Hematopoietic multipotent progenitor cell (in vitro differentiated cells): ENCODE measurements around the gene PDIA4. TPM values are rescaled to one million over a fixed set of nuclear protein-coding genes. Genes with fewer than 3 reads are reported as not detected.
A peak's percentile ranks its signal among the peaks of the same experiment; 100 is the strongest.
"Not testable (repeated sequence)": the region's sequence is repeated elsewhere in the genome, so short reads cannot be mapped to it uniquely, and the experiment has no call there.

Experiments
- DNase-seq, 3 donors: peaks; one replicate each; pipeline ENCODE4 v3.0.0-alpha.2; 2011 to 2015; ENCODE audit warnings: low read depth in 2 of 3, low spot score in 2 of 3
- total RNA-seq: library from RNA; depleted of rRNA; stranded (reverse); fragments of >200 nt; gene quantifications from one replicate; pipeline ENCODE4 v1.2.3, GENCODE V29; 2012

The PDIA4 gene
- total RNA-seq, 1 donor: 47.4 TPM

DNA sequence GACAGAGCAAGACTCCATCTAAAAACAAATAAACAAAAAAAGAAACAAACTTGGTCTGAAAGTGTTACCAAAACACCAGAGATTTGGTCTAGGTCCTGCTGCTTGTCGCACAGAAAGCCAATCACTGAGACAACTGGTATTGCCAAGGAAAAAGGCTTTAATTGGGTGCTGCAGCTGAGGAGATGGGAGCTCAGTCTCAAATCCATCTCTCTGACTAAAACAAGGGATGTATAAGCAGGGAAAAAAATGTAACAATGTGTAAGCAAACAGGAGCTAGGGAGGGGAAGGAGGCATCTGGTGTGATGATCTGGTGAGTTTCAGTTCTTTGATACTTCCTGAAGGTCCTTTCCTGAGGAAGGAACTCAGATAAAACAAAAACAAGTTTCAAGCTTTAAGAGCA is 8.4 kb upstream of the PDIA4 start:
- no peak for DNase-seq

- no peak for DNase-seq
Measured at GRCh38 chr7:149031353-149031910, 3.1 kb upstream of the PDIA4 start.

DNA sequence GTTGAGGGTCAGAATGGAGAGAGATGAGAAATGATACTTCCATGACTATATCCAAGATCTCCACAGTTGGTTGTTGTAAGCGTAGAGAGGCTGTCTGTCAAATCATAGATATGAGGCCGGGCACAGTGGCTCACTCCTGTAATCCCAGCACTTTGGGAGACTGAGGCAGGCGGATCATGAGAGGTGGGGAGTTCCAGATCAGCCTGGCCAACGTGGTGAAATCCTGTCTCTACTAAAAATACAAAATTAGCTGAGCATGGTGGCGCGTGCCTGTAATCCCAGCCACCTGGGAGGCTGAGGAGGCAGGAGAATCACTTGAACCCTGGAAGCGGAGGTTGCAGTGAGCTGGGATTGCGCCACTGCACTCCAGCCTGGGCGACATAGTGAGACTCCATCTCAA is 2.1 kb upstream of the PDIA4 start:
- not testable (repeated sequence) for DNase-seq

GRCh38 chr7:149027611-149028345 is 527 bp downstream of the PDIA4 start:
- DNase-seq: no peak

- DNase-seq: no peak
Measured at GRCh38 chr7:149027055-149027454, 1.2 kb downstream of the PDIA4 start.

GRCh38 chr7:149023662-149024061 is 4.6 kb downstream of the PDIA4 start:
- no peak for DNase-seq

DNA sequence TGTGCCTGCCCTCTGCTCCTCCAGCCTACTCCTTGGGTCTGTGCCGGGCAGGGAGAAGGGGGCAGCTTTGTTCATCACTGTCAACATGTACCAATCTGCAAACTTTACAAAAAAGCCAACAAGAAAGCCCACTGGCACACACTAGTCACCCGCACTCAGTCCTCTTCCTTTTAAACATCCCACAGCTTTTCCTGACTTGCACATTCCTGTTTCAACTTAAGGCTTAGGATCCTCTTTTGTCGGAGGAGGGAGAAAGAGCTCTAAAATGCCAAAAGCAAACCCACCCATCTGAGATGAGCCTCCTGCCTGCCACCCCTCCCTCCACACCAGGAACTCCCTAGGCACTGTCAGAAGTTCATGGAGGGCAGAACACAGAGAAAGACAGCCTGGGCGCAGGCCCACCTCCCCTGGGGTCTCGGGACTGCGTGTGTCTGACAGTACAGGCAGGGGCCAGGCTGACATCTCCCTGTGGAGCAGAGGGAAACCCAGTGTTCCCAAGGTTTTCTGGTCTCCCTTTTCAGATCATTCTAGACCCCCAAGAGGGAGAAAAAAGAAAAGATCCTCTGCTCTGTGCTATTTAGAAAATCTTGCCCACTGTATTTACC is 5.4 kb downstream of the PDIA4 start:
- no peak for DNase-seq

GRCh38 chr7:149021725-149022062 is 6.6 kb downstream of the PDIA4 start:
- no peak for DNase-seq

DNA sequence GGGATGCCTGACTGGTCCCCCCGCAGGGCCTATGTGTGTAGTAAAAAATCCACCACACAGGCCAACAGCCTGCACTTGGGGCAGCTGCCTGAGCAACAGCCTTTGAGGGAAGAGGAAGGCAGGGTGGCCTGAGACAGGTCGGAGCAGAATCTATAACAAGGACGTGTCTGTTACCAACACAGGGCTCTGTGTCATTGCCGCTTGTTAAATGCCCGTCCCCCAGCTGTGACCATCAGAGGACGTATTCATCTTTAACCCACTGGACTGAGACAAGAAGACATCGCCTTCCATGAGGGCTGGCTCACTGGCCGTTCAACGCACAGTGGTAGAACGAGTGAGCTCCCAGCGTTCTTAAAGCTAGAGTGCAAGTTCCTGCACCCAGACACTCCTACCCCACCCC is 7.8 kb downstream of the PDIA4 start:
- no peak for DNase-seq

DNA sequence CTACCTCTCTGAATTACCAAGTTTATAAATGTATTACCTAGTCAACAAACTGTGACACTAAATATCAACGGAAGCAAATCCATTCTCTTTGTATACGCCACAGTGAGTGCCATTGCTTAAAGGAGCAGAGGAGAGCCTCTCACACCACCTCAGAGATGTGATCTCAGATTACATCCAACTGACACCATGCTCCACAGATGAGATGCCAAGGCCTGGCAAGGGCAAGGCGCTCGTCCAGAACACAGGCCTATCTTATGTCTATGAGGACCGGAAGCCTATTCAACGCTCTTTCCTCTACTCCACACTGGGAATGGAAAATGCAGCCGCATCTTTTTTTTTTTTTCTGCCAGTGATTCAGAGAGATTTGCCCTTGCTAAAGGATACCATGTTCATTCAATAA is 11.4 kb downstream of the PDIA4 start:
- no peak for DNase-seq

DNA sequence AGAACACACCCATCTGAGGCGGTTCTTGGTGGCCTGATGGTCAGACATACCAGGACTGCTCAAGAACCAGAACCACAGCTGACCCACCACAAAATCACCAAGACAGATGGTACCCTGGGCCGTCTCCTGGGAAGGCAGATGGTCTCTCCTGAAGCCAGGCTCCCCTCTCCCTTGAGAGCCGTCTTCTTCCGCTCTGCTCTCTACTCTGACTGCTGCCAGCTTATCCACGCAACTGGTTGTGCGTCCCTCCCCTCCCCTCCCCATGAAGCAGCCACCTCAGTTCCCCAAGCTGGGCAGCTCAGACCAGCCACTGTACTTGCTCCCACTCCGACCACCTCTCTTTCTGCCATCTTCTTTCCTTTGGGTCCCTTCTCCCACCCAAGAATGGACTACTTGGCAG is 14.0 kb downstream of the PDIA4 start:
- DNase-seq: no peak

- DNase-seq: no peak
Measured at GRCh38 chr7:149013876-149014275, 14.4 kb downstream of the PDIA4 start.

- not testable (repeated sequence) for DNase-seq
Measured at GRCh38 chr7:149012730-149013129, 15.6 kb downstream of the PDIA4 start.

GRCh38 chr7:149011491-149011890 is 16.8 kb downstream of the PDIA4 start:
- no peak for DNase-seq

DNA sequence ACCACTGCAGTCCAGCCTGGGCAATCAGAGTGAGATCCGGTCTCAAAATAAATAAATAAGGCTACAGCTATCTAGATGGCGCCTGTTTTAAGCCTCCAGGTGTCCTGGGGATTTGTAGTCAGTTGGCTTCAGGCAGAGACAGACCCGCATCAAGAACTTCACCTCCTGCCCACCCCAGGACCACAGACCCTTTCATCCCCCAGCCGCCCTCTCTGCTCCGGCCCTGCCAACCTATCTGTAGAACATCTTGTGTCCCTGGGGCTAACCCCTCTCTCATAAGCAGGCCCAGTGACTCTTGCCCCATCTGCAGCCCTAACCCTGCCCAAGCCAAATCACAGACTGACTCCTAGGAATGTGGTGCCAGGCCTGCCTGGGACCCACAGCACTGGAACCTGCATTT is 17.9 kb downstream of the PDIA4 start:
- DNase-seq: no peak

DNA sequence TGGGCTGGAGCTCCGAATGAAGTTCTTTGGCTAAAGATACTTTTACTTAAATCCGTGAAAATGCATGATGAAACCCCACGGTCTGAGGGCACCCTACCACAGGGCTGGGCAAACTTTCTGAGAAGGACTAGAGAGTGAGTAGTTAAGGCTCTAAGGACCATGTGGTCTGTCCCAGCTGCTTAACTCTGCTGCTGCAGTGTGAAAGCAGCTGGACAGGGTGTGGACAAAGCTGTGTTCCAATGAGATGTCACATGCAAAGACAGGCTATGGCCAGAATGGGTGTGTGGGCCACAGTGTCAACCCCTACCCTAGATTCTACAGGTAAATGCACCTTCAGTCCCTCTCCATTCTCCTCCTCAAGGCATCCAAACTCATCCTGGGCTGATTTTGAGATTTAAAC is 18.8 kb downstream of the PDIA4 start:
- DNase-seq: no peak

- DNase-seq: peak in 1 of 3 donors; percentile 51
Measured at GRCh38 chr7:149007611-149008010, 20.7 kb downstream of the PDIA4 start.

DNA sequence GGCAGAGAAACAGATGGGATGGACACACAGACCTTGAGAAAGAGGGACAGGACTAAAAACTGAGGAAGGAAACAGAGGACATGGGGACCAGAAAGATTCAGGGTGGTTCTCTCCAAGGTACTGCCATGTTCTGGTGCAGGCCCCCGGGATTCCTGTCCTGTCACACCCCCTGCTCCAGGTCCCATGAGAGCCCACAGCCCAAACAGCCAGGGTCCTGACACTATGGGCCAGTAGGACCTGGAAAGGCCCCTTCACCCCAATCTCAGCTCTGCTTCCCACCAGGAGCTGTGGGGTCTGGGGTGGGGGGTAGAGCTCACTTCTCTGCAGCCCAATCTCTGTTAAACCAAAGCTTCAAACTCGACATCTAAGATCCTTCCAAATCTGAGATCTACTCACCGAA is 21.2 kb downstream of the PDIA4 start:
- DNase-seq: no peak

GRCh38 chr7:149006345-149006725 is 22.0 kb downstream of the PDIA4 start:
- DNase-seq: no peak

DNA sequence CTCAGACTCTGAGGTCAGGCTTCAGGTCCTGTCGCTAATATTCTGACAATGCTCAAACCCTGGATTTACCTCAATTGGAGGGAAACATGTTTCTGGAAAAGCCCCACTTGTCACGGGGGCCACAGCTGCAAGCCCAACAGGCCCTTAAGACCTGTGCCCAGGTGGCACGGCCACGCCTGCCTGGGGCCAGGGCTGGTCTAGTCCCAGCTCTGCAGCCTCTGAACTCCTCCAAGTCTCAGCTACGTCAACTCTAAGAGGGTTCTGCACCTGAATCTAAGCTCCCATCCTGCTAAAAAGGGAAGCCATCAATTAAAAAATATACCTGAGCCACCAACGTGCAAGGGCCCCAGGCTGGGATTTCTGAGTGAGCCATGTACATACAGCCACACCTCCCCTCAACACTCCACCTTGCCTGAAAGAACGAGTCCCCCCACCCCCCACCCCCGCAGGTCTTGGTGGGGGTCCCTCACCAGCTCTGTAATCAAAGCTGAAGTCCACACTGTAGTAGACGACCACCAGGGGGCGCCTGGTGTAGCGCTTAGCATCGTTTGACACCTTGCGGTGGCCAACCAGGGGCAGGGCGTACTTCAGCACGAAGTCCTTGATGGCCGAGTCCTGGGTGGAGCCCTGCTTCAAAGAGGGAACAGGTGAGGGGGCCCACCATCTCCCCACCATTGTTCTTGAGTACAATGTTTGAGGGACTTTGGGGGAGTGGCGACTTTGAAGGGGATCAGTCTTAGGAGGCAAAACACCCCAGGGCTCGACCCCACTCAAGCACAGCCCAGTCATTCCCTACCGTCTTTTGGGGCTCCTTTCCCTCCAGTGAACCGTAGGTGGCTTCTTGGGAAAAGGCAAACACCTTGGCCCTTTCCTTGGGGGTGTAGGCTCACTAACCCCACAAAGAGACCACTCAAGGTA is 22.6 kb downstream of the PDIA4 start:
- DNase-seq: peak; percentile 76 to 91 (median 83)
